SH-SY5Y (cell line): Measurements from ENCODE around the gene PTCD1.

Source experiments
- GATA2 ChIP-seq: IDR thresholded peaks from 2 replicates; pipeline ENCODE4 v1.6.1; 2011; ENCODE audit warnings: mild to moderate bottlenecking, low read depth, low read length
- GATA3 ChIP-seq: IDR thresholded peaks from 2 replicates; pipeline ENCODE4 v1.6.1; 2011; ENCODE audit warnings: low read depth, mild to moderate bottlenecking, low read length, moderate library complexity

The PTCD1 gene

DNA sequence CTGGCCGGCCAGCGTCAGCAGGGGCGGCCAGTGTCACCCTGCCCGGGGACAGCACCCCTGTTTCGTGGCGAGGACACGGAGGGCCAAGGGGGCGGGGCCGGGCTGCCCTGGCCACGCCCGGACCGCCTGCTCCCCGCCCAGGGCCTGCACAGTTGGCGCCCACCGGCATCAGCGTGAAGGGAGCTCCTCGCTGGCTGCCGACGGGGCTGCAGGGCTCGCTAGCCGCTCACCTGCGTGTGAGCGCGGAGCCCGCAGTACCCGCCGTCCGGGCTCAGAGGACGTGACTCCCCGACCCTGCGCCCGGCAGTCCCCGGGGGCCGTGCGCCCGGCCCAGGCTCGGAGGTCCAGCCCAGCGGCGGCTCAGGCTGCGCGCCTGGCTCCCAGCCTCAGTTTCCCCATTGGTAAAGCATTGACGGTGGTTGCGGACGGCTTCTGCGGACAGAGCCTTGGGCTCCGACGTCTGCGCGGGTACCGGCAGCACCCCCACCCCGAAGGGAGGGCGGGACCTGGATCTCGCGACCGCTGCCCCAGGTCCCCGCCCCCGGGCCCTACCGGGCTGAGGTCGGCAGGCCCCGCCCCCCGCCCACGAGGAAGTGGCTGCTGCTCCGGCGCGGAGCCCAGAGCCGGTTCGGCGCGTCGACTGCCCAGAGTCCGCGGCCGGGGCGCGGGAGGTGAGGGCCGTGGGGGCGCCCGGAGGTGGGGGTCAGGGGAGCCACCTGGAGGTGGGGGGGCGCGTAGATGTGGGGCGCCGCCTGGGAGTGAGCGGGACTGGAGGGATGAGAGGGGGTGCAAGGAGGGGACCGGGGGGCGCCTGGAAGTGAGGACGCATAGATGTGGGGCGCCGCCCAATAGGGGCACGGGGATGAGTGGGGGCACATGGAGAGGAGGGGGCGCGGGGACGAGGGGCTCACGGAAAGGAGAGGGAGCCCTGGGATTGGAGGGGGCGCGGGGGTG is 64.2 kb downstream of the PTCD1 start, which contains the start of gene ARPC1B:
Gene ARPC1B, plus strand, starts transcription at position 620 of the 954 bp plus-strand sequence. CDS start 10,985 bp downstream, outside the sequence.
- TF ChIP-seq GATA3 = no peak
- no peak for TF ChIP-seq GATA2

DNA sequence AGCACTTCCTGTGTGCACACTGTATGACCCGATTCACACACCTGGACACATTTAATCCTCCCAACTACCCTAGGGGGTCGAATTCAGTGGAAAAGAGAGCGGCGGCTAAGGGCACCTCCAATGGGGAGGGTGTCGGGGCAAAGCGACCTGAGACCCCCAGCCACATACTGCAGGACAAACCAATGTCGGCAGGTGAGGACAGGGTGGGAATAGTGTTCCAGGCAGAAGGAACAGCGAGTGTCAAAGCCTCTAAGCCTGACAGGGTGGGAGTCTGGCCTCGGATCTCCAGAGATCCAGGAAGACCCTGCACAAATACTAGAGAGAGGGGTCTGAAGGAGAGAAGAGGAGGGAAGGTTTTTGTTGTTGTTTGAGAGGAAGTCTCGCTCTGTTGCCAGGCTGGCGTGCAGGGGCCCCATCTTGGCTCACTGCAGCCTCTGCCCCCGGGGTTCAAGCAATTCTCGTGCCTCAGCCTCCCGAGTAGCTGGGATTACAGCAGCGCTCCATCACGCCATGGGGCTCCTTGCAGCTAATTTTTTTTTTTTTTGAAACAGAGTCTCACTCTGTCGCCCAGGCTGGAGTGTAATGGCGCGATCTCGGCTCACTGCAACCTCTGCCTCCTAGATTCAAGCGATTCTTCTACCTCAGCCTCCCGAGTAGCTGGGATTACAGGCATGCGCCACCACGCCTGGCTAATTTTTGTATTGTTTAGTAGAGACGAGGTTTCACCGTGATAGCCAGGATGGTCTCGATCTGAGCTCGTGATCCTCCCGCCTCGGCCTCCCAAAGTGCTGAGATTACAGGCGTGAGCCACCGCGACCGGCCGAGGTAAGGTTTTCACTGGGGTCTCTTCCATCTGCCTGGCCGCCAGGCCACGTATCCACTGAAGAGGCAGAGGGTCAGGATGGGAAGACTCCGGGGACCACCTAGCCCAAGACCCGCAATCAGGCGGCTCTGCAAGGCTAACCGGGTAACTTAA is 65.2 kb downstream of the PTCD1 start:
- no peak for TF ChIP-seq GATA2
- TF ChIP-seq GATA3 = no peak

DNA sequence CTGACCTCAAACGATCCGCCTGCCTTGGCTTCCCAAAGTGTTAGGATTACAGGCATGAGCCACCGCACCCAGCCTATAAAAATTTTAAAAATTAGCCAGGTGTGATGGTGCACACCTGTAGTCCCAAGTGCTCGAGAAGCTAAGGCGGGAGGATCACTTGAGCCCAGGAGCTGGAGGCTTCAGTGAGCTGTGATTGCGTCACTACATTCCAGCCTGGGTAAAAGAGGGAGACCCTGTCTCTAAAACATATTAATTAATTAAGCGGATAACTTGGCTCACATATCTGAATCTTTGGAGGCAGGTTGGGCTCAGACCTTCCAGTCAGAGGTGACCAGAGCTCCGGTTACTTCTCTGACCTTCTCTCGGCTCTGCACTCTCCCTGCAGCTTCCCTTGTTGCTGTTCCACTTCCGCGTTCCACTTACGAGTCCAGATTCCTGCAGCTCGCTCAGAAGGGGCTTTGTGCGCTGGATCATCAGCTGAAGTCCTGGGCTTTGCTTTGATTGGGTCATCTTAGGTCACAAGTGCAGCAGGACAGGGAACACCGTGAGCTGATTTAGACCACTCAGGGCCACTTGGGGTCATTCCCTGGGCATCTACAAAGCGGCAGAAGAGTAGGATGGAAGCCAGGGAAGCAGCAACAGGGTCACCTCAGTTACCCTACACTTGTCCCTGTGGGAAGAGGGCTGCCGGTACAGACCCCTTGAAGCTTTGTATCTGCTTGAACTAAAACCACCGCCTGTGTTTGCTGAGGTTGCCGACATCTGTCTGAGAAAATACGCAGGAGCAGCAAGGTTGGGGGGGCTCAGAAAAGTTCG is 66.1 kb downstream of the PTCD1 start:
- TF ChIP-seq GATA2 (no peak), GATA3 (no peak)

- TF ChIP-seq GATA2 = no peak
- TF ChIP-seq GATA3 = no peak
Observed at GRCh38 chr7:99371376-99371920, 67.2 kb downstream of the PTCD1 start.

DNA sequence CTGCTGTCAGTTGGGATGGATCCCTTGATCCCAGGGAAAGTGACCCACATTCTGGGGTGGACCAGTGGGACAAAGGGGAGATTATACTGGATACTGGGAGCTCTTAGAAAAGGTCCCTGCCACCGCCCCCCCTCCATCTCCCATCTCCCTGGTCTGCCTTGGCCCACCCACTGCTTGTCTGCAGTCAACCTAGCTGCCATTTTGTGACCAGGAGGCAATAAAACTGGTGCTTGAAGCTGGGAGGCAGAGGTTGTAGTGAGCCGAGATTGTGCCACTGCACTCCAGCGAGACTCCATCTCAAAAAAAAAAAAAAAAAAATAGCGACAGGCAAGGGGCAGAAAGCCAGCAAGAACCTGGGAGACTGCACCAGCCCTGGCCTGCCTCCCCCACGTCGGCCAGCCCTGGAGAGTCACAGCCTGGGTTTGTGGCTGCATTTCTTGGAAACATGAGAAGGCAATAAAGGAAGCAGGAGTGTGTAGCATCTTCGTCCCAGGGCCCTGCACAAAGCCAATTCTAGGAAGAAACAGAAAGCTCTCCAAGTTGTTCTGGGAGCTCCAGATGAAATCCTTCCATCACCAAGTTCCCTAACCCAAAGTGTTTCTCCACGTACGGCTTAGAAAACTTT is 68.7 kb downstream of the PTCD1 start:
- TF ChIP-seq GATA3 (no peak), GATA2 (no peak)

- no peak for TF ChIP-seq GATA2
- TF ChIP-seq GATA3 = no peak
Observed at GRCh38 chr7:99368750-99369389, 69.7 kb downstream of the PTCD1 start.
